ENCODE results near the gene CPXM1.
A peak's percentile ranks its signal among the peaks of the same experiment; 100 is the strongest.
"Not testable (repeated sequence)": the region's sequence is repeated elsewhere in the genome, so short reads cannot be mapped to it uniquely, and the experiment has no call there.

The CPXM1 gene

GRCh38 chr20:2799688-2800520, 523 bp downstream of the CPXM1 start:
- DNase-seq, result peak; percentile 35

- DNase-seq, result no peak
Observed at GRCh38 chr20:2799271-2799670, 1.2 kb downstream of the CPXM1 start.

GRCh38 chr20:2798814-2799213, 1.6 kb downstream of the CPXM1 start:
- peak; percentile 21 for DNase-seq

- no peak for DNase-seq
Observed at GRCh38 chr20:2798095-2798805, 2.2 kb downstream of the CPXM1 start.

GRCh38 chr20:2797136-2797983, 3.1 kb downstream of the CPXM1 start:
- DNase-seq, result no peak

- no peak for DNase-seq
Observed at GRCh38 chr20:2796011-2796660, 4.3 kb downstream of the CPXM1 start.

- no peak for DNase-seq
Observed at GRCh38 chr20:2795451-2795850, 5.0 kb downstream of the CPXM1 start.

- no peak for DNase-seq
Observed at GRCh38 chr20:2794866-2795447, 5.5 kb downstream of the CPXM1 start.

GRCh38 chr20:2794202-2794748, 6.2 kb downstream of the CPXM1 start:
- no peak for DNase-seq

- no peak for DNase-seq
Observed at GRCh38 chr20:2793471-2793870, 7.0 kb downstream of the CPXM1 start.

GRCh38 chr20:2783908-2784566, 16.4 kb downstream of the CPXM1 start:
- no peak for DNase-seq

- no peak for DNase-seq
Observed at GRCh38 chr20:2780948-2781347, 19.5 kb downstream of the CPXM1 start.

GRCh38 chr20:2778602-2779321, 21.7 kb downstream of the CPXM1 start:
- no peak for DNase-seq

GRCh38 chr20:2775139-2775538, 25.3 kb downstream of the CPXM1 start:
- peak; percentile 47 for DNase-seq

GRCh38 chr20:2773812-2774211, 26.6 kb downstream of the CPXM1 start:
- DNase-seq, result no peak

- DNase-seq, result peak; percentile 31
Observed at GRCh38 chr20:2771631-2772080, 28.8 kb downstream of the CPXM1 start.

GRCh38 chr20:2770091-2770490, 30.3 kb downstream of the CPXM1 start:
- DNase-seq, result not testable (repeated sequence)

- DNase-seq, result no peak
Observed at GRCh38 chr20:2768632-2769015, 31.8 kb downstream of the CPXM1 start.

GRCh38 chr20:2767768-2768631, 32.4 kb downstream of the CPXM1 start:
- peak; percentile 20 for DNase-seq

GRCh38 chr20:2763186-2763585, 37.2 kb downstream of the CPXM1 start:
- DNase-seq, result no peak
